GM12878 (cell line): ENCODE measurements around the gene DYRK1B. TPM values are rescaled to one million over a fixed set of nuclear protein-coding genes. Genes with fewer than 3 reads are reported as not detected.

Experiments used
- ASH2L ChIP-seq: fragments of 300-600, 200-600 bp; sonication (generic); IDR thresholded peaks from 2 replicates; pipeline ENCODE4 v1.6.1; 2017; ENCODE audit warnings: low read depth, mild to moderate bottlenecking, borderline replicate concordance
- ATF7 ChIP-seq: fragments of 450-650 bp; IDR thresholded peaks from 2 replicates; pipeline ENCODE4 v1.6.1; 2016; ENCODE audit warnings: low read depth, mild to moderate bottlenecking
- BCLAF1 ChIP-seq: fragments of 450-650 bp; IDR thresholded peaks from 2 replicates; pipeline ENCODE4 v1.6.1; 2017; ENCODE audit warnings: antibody characterized with exemption, mild to moderate bottlenecking, moderate library complexity
- DPF2 ChIP-seq: fragments of 450-650 bp; IDR thresholded peaks from 2 replicates; pipeline ENCODE4 v1.6.1; 2017; ENCODE audit warnings: mild to moderate bottlenecking
- EED ChIP-seq: sonication (generic); IDR thresholded peaks from 2 replicates; pipeline ENCODE4 v1.6.1; 2016; ENCODE audit warnings: antibody characterized with exemption, low read depth
- IKZF1 ChIP-seq: fragments of 450-650 bp; conservative IDR thresholded peaks from 2 replicates; pipeline ENCODE4 v1.6.1; 2017; ENCODE audit warnings: antibody characterized with exemption, mild to moderate bottlenecking
- IKZF2 ChIP-seq, 2 experiments: fragments of 450-650 bp; IDR thresholded peaks; 2 replicates each; pipeline ENCODE4 v1.6.1; 2017; ENCODE audit warnings: mild to moderate bottlenecking in 2 of 2, moderate library complexity in 2 of 2
- NR2C1 ChIP-seq: fragments of 450-650 bp; IDR thresholded peaks from 2 replicates; pipeline ENCODE4 v1.6.1; 2017; ENCODE audit warnings: antibody characterized with exemption, mild to moderate bottlenecking, moderate library complexity
- PAX5 ChIP-seq: IDR thresholded peaks from 2 replicates; pipeline ENCODE4 v1.6.1; 2011; ENCODE audit warnings: low read depth, low read length, borderline replicate concordance
- PAX8 ChIP-seq: fragments of 450-650 bp; IDR thresholded peaks from 2 replicates; pipeline ENCODE4 v1.6.1; 2017; ENCODE audit warnings: mild to moderate bottlenecking, moderate library complexity
- PBX3 ChIP-seq: IDR thresholded peaks from 2 replicates; pipeline ENCODE4 v1.6.1; 2011; ENCODE audit warnings: mild to moderate bottlenecking, low read depth, low read length, moderate library complexity; ENCODE audit not compliant: insufficient replicate concordance
- POLR2A ChIP-seq: IDR thresholded peaks from 2 replicates; pipeline ENCODE4 v1.6.1; 2011; ENCODE audit warnings: low read depth, mild to moderate bottlenecking, low read length
- POU2F2 ChIP-seq: IDR thresholded peaks from 3 replicates; pipeline ENCODE4 v1.6.1; 2011; ENCODE audit warnings: low read depth, mild to moderate bottlenecking, low read length, borderline replicate concordance
- SPI1 ChIP-seq: IDR thresholded peaks from 2 replicates; pipeline ENCODE4 v1.6.1; 2011; ENCODE audit warnings: low read depth, mild to moderate bottlenecking, low read length, moderate library complexity, borderline replicate concordance; ENCODE audit not compliant: insufficient read depth
- STAT1 ChIP-seq: fragments of 450-650 bp; conservative IDR thresholded peaks from 2 replicates; pipeline ENCODE4 v1.6.1; 2014; ENCODE audit warnings: antibody characterized with exemption, mild to moderate bottlenecking
- ZNF217 ChIP-seq: fragments of 450-650 bp; IDR thresholded peaks from 2 replicates; pipeline ENCODE4 v1.6.1; 2017; ENCODE audit warnings: antibody characterized with exemption, mild to moderate bottlenecking
- polyA plus RNA-seq, 11 experiments: library from polyadenylated mRNA; depleted of rRNA in 4 of 11; unstranded in 6 of 11; stranded (reverse) in 5 of 11; fragments of >200 nt; fragmentation: Nextera tagmentation in 4 of 11; fragmentation: Illumina TruSeq in 1 of 11; extraction: Ambion mirVana in 4 of 11; extraction: Trizol in 1 of 11; gene quantifications; 1 replicate in 1 of 11; 2 replicates in 10 of 11; pipeline versions ENCODE4 v1.2.1 to v1.2.3, GENCODE V29; 2011 to 2016; ENCODE audit warnings: inconsistent platforms in 2 of 11, missing spikeins in 2 of 11, low read depth in 1 of 11
- total RNA-seq, 4 experiments: library from RNA; depleted of rRNA in 3 of 4; stranded (reverse); fragments of >200 nt in 3 of 4; fragmentation: Illumina TruSeq in 1 of 4; extraction: Trizol in 1 of 4; gene quantifications; 2 replicates each; pipeline versions ENCODE4 v1.2.1 to v1.2.3, GENCODE V29; 2013 to 2021
- TF ChIP-seq, protein P1 (sequence below): fragments of 450-650 bp; IDR thresholded peaks from 2 replicates; pipeline ENCODE4 v1.6.1; 2016; ENCODE audit warnings: mild to moderate bottlenecking

Gene DYRK1B
- total and polyA plus RNA-seq, 10 of the 15 experiments (the other 5 are each of a cell fraction or from before 2014, with no cell fraction given), result 0.07 to 10.2 (median 3.4) TPM; not detected in 1

DNA sequence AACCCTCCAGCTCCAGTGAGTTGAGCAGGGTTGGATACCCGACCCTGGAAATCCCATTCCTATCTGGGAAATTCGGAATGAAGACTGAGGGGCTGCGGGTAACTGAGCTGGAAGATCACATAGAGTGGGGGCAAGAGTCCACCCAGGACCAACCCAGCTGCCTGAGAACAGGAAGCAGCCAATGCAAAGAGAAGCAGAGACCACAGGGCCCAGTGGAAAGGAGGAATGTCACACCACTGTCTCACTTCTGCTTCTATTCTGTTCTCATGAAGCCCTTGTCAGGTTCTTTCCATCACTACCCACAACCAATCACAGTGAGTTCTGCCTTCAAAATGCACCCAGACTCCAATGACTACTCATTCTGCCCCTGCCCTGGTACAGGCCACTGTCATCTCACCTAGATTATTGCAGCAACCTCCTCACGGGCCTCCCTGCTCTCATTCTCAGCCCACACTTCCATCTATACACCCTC is 15.3 kb downstream of the DYRK1B start (continued):
- TF ChIP-seq BCLAF1 (no peak), PAX5 (0 out of 2 replicates have a peak, but pooled peaks have one; percentile 11), SPI1 (peak; percentile 95), DPF2 (peak; percentile 74), STAT1 (no peak), ASH2L (no peak), IKZF2 (IDR thresholded peaks at IDR 0.05) (peak; percentile 94 to 96), PAX8 (no peak), NR2C1 (no peak), ZNF217 (no peak), PBX3 (peak; percentile 30), POLR2A (peak; percentile 38; the same call in 1 of the 2 replicates), IKZF1 (peak; percentile 95), EED (peak; percentile 87), ATF7 (peak; percentile 69), POU2F2 (0 out of 3 replicates have a peak, but pooled peaks have one; percentile 28)
- TF ChIP-seq, protein P1, sequence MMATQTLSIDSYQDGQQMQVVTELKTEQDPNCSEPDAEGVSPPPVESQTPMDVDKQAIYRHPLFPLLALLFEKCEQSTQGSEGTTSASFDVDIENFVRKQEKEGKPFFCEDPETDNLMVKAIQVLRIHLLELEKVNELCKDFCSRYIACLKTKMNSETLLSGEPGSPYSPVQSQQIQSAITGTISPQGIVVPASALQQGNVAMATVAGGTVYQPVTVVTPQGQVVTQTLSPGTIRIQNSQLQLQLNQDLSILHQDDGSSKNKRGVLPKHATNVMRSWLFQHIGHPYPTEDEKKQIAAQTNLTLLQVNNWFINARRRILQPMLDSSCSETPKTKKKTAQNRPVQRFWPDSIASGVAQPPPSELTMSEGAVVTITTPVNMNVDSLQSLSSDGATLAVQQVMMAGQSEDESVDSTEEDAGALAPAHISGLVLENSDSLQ, result peak; percentile 91
